A673 (cell line): ENCODE results near the gene PALB2.

ENCODE experiments used
- CTCF ChIP-seq: fragments of 300-800, 200-600 bp; sonication (generic); conservative IDR thresholded peaks from 2 replicates; pipeline ENCODE4 v1.5.1; 2017; ENCODE audit warnings: low read depth, mild to moderate bottlenecking, antibody characterized with exemption, low read length, moderate library complexity, mixed read lengths
- EZH2 ChIP-seq: fragments of 200-600 bp; sonication (generic); IDR thresholded peaks from 2 replicates; pipeline ENCODE4 v1.6.1; 2017; ENCODE audit warnings: borderline replicate concordance, low read depth, mild to moderate bottlenecking, mixed read lengths, antibody characterized with exemption, low read length; ENCODE audit not compliant: poor library complexity, severe bottlenecking

DNA sequence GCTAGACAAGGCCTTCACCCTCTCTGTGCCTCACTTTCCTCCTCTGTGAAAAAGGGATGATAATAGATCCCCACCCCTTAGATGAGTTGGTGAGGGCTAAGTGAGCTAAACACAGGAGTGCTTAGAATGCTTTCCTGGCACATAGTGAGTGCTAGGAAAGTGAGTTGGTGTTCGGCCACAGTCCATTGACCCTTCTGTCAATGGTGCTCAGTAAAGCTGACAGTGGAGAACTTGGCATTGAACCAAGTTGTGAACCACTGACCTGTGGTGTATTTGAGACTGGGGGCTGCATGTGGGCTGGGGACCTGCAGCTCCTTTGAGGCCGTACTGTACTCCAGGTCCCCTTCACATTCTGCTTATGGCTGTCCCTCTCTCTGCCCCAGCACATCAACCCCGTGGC is 42.4 kb upstream of the PALB2 start:
- no peak for TF ChIP-seq CTCF
- no peak for TF ChIP-seq EZH2
